ENCODE data around the gene ESX1.

Gene ESX1

DNA sequence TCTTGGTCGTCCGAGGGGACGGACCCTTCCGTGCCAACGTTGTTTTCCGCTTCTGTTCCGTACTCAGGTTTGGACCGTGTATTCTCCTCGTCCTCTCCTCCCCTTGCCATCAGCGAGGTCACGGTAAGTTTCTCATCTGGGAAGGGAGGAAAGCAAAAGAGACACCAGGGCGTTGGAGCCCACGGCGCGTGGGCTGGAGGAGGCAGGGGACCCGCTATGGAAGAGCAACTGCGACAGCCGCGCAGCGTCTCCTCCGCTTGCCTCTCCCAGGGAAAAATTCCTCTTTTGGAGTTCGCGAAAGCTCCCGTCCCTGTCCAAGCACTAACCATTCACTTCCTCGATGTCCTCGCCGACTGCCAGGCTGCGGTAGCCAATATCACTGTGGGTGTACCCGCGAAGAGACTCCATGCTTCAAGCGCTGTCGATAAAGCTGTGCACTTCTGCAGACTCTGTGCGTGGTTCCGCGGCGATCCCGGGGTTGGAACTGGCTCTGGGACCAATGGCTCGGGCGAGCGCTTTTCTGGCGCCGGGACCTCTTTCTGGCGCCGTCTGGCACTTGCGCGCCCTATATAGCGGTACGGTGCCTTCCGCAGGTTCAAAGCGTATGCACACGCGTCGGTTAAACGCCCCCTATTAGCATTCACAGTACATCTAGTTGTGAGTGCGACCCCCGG is at the start of gene ESX1:
Gene ESX1, minus strand, starts transcription at position 492 of the 674 bp plus-strand sequence. Its CDS starts 84 bp downstream, at position 408.
- TF ChIP-seq, protein P1, sequence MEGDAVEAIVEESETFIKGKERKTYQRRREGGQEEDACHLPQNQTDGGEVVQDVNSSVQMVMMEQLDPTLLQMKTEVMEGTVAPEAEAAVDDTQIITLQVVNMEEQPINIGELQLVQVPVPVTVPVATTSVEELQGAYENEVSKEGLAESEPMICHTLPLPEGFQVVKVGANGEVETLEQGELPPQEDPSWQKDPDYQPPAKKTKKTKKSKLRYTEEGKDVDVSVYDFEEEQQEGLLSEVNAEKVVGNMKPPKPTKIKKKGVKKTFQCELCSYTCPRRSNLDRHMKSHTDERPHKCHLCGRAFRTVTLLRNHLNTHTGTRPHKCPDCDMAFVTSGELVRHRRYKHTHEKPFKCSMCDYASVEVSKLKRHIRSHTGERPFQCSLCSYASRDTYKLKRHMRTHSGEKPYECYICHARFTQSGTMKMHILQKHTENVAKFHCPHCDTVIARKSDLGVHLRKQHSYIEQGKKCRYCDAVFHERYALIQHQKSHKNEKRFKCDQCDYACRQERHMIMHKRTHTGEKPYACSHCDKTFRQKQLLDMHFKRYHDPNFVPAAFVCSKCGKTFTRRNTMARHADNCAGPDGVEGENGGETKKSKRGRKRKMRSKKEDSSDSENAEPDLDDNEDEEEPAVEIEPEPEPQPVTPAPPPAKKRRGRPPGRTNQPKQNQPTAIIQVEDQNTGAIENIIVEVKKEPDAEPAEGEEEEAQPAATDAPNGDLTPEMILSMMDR (IDR thresholded peaks at IDR 0.05; ENCODE audit: borderline replicate concordance, insufficient read depth, low read depth, low read length): no peak
- H3K4me3 ChIP-seq (ENCODE audit: low read depth, low read length): no peak within 1 kb of the TSS

DNA sequence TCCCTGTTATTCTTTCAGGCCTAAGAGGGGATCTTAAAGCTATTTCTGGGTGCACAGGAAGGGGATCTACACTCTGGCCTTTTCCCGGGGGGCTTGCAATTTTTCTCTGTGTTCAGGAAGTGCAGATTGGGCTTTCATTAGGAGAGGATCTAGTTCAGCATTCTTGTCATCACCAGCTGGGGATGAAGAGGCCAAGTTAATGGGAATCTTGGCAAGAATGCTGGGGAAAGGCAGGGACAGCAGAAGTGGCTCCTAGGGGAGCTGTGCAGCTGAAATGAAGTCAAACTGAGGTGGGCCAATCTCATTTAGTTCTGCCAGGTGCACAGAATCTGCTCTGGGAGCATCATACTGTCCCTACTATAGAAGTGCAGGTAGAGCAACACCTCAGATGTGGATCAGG is 40.9 kb upstream of the ESX1 start:
- H3K4me3 ChIP-seq (ENCODE audit: low read depth, low read length): no peak overlapping the region
- TF ChIP-seq, protein P1 (IDR thresholded peaks at IDR 0.05; ENCODE audit: borderline replicate concordance, insufficient read depth, low read depth, low read length): no peak

DNA sequence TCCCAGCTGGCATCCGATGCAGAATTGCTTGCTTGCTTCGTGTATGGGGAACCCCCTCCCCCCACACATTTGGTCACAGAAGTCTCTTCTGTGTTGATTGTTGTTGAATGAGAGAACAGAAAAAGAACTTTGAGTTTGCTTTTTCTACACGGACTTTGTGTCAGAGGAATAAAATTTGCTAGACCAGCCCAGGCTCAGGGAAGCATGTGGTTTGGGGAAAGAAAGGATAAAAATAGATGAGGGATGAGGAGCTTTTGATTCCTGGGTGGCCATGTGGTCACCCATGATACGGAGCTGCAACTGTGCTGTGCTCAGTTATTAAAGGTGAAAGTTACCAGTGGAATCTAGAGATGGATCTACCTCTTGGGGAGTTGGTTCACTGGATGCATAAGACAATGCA is 34.2 kb upstream of the ESX1 start:
- no peak overlapping the region for H3K4me3 ChIP-seq (ENCODE audit: low read depth, low read length)
- TF ChIP-seq, protein P1 (IDR thresholded peaks at IDR 0.05; ENCODE audit: borderline replicate concordance, insufficient read depth, low read depth, low read length): no peak

DNA sequence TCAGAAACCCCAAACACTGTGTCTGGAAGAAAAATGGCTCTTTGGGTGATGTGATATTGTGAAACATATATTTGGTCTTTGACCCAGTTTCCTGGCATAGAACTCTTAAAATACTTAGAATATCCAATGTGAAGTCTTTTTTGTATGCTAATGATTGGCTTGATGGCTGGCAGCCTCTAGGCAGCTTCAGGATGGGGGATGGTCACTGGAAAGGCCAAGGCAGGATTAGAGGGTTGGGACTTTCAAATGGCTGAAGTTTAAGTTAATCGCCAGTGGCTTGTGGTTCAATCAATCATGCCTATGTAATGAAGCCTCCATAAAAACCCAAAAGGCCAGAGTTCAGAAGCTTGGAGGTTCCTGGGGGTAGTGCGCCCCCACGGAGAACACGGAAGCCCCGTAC is 33.5 kb upstream of the ESX1 start:
- H3K4me3 ChIP-seq (ENCODE audit: low read depth, low read length): no peak overlapping the region

DNA sequence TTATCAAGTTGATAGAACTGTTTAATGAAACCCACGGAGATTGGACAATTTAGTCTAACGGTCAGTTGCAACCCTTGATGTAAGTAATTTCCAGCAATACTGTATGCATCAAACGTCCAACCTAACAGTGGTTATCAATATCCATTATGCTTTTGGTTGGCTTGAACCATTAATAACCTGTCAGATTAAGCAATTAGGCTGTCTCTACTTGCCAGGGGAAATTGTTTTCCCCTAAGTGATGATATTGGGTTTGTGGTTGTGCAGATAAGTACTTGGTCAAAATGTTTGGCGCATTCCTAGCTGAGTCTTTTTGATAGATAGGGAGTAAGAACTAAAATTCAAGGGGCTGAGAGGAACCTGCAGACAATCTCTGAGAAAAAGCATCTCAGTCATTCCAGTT is 30.5 kb upstream of the ESX1 start:
- TF ChIP-seq, protein P1 (IDR thresholded peaks at IDR 0.05; ENCODE audit: borderline replicate concordance, insufficient read depth, low read depth, low read length): no peak
- H3K4me3 ChIP-seq (ENCODE audit: low read depth, low read length): no peak overlapping the region

More for the DNA sequence above, 33.5 kb upstream of the ESX1 start:
- TF ChIP-seq, protein P1 (IDR thresholded peaks at IDR 0.05; ENCODE audit: borderline replicate concordance, insufficient read depth, low read depth, low read length): no peak

DNA sequence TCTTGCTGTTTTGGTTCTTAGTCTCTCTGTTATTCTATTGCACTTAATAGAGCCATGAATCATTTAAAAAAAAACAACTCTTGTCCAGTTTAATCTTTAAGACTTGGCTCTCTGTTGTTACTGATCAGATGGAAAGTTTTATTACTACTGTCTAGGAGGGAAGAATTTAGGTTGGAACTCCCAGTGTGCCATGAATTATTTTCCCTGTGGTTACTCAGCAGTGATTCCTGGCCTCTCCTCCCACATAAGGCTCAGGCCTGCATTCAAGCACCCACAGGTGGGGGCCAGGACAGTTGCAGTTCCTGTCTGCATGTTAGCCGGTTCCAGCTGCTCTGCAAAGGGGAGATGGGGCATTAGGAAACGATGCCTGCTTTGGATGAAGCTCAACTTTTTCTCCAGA is 29.8 kb upstream of the ESX1 start:
- no peak overlapping the region for H3K4me3 ChIP-seq (ENCODE audit: low read depth, low read length)
- TF ChIP-seq, protein P1 (IDR thresholded peaks at IDR 0.05; ENCODE audit: borderline replicate concordance, insufficient read depth, low read depth, low read length): no peak

DNA sequence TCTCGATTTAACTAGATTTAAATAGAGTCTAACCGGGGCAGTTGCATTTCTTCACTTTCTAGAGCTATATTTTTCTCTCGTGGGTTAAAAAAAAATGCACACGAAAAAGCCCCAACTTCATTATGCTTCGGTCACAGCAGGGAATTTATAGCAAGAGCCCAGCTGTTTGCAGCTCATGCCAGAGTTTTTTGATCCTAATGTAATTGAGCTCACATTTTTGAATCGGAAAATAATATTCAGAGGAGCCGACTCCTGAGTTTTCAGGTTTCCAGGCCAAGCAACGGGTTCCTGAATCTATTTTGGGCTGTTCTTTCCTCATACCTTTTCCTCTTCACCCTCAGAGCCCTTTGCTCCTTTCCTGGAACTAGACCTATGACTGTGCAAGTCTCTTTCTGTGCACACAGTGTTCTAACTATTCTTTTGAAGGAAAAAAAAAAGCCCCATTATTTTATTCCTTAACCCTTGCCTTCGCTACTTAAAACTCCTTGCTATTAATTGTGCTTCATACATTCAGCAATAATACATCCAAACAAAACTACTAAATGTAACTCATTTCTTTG is 27.5 kb upstream of the ESX1 start:
- TF ChIP-seq, protein P1 (IDR thresholded peaks at IDR 0.05; ENCODE audit: borderline replicate concordance, insufficient read depth, low read depth, low read length): no peak
- H3K4me3 ChIP-seq (ENCODE audit: low read depth, low read length): no peak overlapping the region

Measured in GM12875 (cell line).